Measurements from ENCODE around the gene NKX6-2. TPM values are rescaled to one million over a fixed set of nuclear protein-coding genes. Genes with fewer than 3 reads are reported as not detected.

NKX6-2 gene
- polyA plus RNA-seq, 3 donors from 2014 or later: not detected

DNA sequence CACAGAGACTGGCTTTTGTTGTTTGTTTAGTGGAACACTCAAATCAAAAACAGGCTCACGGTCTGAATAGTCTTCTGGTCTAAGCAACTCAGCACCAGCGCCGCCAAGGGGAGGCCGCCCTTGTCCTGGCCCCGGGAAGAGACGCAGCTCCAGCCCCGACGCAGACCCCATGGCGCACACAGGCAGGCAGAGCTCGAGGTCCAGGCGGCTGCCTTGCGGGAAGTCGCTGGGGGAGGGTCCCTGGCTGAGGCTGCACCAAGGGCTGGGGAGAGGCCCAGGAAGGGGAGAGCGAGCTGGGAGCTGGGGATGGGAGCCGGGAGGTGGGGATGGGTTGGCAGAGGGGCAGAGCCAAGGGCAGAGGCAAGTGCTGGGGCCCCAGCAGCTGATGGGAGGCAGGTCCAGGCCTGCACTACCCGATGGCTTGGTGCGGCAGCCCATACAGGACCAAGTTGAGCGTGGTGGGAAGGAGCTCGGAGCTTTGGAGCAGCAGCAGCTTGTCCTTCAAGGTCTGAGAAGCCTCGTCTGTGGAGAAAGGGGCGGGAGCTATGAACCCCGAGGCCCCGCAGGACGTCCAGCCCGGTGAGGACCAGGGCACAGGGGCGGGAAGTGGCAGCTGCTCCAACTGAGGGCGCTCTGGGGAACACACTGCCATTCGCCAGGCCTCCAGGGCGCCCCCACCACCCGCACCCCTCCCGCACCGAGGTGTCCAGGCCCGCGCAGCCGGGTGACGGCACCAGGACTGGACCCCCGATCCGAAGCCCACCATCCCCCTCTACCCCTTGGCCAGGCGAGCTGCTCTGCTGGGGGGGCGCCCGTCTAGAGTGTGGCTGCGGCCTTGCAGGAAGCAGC, 22.7 kb upstream of the NKX6-2 start:
- no peaks in the 10 kb centered on the region for H3K9me3 Mint-ChIP-seq
- DNase-seq: no peak
- no peak overlapping the region for H3K27ac Mint-ChIP-seq
- no peak overlapping the region for H3K4me3 Mint-ChIP-seq
- no peaks in the 10 kb centered on the region for H3K36me3 Mint-ChIP-seq
- H3K4me1 Mint-ChIP-seq: no peaks in the 10 kb centered on the region
- peaks cover 0 to 3% (median under 1%) of the 10 kb centered on the region in 3 donors for H3K27me3 Mint-ChIP-seq (ENCODE audit: low read depth in 3 of 3)

- Mint-ChIP-seq H3K9me3 (no peaks in the 10 kb centered on the region), H3K27me3 (ENCODE audit: low read depth in 3 of 3) (peaks cover 0 to 3% (median 0%) of the 10 kb centered on the region in 3 donors), H3K4me1 (no peaks in the 10 kb centered on the region), H3K4me3 (no peak overlapping the region), H3K36me3 (no peaks in the 10 kb centered on the region), H3K27ac (no peak overlapping the region)
- DNase-seq: no peak
Measured at GRCh38 chr10:132807621-132808049, 21.7 kb upstream of the NKX6-2 start.

DNA sequence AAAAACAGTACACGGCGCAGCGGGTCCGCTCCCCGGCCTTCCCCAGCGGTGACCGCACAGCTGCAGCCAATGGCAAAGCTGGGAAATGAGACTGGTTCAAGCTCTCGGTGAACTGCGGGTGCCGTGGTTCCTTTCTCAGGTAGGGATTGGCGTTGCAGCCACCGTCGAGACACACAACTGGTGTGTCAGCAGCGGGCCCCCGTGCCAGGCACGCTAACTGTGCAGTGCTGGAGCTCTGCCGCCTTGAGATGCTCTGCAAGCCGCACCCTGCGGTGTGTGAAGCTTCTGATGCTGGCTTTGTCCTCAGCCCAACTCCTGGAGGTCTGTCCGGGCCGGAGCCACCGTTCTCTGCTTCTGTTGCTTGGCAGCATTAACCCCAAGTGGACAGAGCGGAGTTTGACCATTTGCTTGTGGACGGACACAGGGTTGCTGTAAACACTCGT, 20.6 kb upstream of the NKX6-2 start:
- Mint-ChIP-seq H3K27ac (no peak overlapping the region), H3K9me3 (no peaks in the 10 kb centered on the region), H3K36me3 (no peaks in the 10 kb centered on the region), H3K4me3 (no peak overlapping the region), H3K27me3 (ENCODE audit: low read depth in 3 of 3) (peaks cover 0 to 3% (median 0%) of the 10 kb centered on the region in 3 donors), H3K4me1 (no peaks in the 10 kb centered on the region)
- no peak for DNase-seq

DNA sequence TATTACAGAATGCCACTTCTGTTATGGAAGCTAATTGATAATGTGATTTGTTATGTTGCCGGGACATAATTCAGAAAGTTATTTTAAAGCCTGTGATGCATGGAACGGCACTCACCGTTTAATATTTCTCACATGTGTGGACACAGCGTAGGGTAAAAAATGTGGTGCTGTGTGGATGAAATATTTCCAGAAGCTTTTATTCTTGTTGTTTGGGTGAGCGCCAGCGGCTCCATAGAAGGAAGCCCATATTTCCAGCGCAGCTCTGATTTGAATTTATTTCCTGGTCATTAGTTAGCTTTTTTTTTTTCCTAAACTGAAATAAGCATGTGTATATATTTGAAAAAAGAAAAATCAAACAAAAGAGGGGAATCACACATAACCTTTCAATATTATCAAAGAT, 20.2 kb upstream of the NKX6-2 start:
- H3K4me1 Mint-ChIP-seq: no peaks in the 10 kb centered on the region
- H3K27ac Mint-ChIP-seq: no peak overlapping the region
- no peak for DNase-seq
- no peak overlapping the region for H3K4me3 Mint-ChIP-seq
- no peaks in the 10 kb centered on the region for H3K9me3 Mint-ChIP-seq
- H3K27me3 Mint-ChIP-seq (ENCODE audit: low read depth in 3 of 3): peaks cover 0 to 3% (median 0%) of the 10 kb centered on the region in 3 donors
- H3K36me3 Mint-ChIP-seq: no peaks in the 10 kb centered on the region

GRCh38 chr10:132805599-132805998, 19.7 kb upstream of the NKX6-2 start:
- Mint-ChIP-seq H3K4me3 (no peak overlapping the region), H3K4me1 (no peaks in the 10 kb centered on the region), H3K27me3 (ENCODE audit: low read depth in 3 of 3) (peaks cover 0 to 3% (median 0%) of the 10 kb centered on the region in 3 donors), H3K9me3 (no peaks in the 10 kb centered on the region), H3K36me3 (no peaks in the 10 kb centered on the region), H3K27ac (no peak overlapping the region)
- DNase-seq: no peak

DNA sequence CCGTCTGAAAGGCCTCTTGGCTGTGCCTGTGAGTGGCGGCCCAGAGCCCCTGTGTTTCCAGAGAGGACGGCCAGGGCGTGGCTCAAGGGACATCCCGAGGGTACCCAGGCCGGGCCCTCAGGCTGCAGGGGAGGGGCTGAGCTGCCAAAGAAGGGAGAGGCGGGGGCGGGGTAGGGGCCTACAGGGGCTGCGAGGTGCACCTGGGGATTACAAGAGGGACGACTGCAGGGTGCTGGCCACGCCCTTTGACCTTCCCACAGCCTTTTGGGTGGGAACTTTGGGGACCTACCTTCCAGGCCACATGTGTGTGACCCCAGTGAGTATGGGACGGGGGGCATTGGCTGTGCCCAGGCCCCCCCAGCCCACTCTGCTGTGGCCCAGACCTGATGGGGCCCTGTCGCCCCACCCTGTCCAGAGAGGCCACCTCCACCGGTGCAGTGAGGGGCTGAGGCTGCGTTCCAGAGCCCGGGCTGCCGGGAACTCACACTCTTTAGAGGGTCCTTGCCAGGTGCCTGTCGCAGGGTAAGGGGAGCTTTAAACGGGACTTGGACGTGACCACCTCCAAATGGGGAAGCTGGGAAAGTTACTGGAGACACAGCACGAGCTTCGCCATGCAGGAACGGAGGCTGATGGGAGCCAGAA, 19.0 kb upstream of the NKX6-2 start:
- no peaks in the 10 kb centered on the region for H3K27me3 Mint-ChIP-seq (ENCODE audit: low read depth in 3 of 3)
- no peak for DNase-seq
- no peak overlapping the region for H3K4me3 Mint-ChIP-seq

DNA sequence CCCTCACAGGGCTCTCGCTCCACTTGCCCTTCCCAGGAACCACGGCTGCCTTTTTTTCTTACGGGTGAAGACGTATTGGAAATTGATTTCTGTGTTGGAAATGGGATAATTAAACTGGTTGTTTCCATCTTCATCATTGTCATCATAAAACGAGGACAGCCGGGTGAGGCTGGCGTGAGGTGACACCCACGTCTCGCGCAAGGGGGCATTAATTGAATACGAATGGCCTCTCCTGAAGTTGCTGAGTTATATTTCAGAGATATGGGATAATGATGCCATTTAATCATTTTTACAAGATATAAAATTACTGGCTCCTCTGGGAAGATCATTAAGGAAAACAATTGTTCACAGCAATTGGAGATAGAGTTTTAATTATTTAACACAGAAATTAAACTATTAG, 18.3 kb upstream of the NKX6-2 start:
- no peak overlapping the region for H3K4me3 Mint-ChIP-seq
- H3K27me3 Mint-ChIP-seq (ENCODE audit: low read depth in 3 of 3): no peaks in the 10 kb centered on the region

More for the DNA sequence above, 19.0 kb upstream of the NKX6-2 start:
- Mint-ChIP-seq H3K27ac (no peak overlapping the region), H3K36me3 (no peaks in the 10 kb centered on the region), H3K4me1 (no peaks in the 10 kb centered on the region), H3K9me3 (no peaks in the 10 kb centered on the region)

DNA sequence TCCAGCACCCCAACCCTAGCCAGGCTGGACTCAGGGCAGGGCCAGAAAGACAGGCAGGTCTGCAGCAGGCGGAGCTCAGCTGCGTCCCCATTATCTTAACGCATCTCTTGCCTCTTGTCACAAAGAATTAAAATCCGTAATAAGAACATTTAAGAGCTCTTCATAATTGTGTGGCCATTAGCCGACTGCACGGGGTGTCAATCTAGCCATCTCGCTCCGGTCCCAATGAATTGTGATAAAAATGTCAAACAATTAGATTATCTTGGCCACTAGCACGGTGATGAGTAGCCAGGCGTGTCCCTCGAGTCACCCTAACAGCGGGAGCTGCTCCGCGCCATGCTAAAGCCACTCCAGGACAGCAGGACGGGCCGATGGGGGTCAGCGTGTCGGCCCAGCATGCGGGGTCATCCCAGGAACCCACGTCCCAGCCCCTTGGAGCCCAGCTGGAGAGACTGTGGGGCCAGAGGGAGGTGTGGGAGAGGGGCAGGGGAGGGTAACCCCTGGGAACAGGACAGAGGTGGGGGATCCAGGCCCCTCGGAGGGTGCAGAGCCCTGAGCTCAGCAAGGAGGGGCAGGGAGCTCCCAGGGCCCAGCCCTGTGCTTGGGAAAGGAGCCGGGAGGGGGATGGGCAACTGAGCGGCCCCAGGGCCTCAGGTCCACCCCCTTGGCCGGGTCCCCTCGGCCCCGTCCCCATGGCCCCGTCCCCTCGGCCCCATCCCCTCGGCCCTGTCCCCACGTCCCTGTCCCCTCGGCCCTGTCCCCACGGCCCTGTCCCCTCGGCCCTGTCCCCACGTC, 17.7 kb upstream of the NKX6-2 start:
- no peaks in the 10 kb centered on the region for H3K9me3 Mint-ChIP-seq
- peaks cover 0 to under 1% (median 0%) of the 10 kb centered on the region in 3 donors for H3K27me3 Mint-ChIP-seq (ENCODE audit: low read depth in 3 of 3)
- no peaks in the 10 kb centered on the region for H3K4me1 Mint-ChIP-seq
- H3K4me3 Mint-ChIP-seq: no peak overlapping the region
- H3K27ac Mint-ChIP-seq: no peak overlapping the region
- no peak for DNase-seq
- no peaks in the 10 kb centered on the region for H3K36me3 Mint-ChIP-seq

More for the DNA sequence above, 18.3 kb upstream of the NKX6-2 start:
- no peaks in the 10 kb centered on the region for H3K9me3 Mint-ChIP-seq
- H3K27ac Mint-ChIP-seq: no peak overlapping the region
- no peak for DNase-seq
- no peaks in the 10 kb centered on the region for H3K4me1 Mint-ChIP-seq
- H3K36me3 Mint-ChIP-seq: no peaks in the 10 kb centered on the region

DNA sequence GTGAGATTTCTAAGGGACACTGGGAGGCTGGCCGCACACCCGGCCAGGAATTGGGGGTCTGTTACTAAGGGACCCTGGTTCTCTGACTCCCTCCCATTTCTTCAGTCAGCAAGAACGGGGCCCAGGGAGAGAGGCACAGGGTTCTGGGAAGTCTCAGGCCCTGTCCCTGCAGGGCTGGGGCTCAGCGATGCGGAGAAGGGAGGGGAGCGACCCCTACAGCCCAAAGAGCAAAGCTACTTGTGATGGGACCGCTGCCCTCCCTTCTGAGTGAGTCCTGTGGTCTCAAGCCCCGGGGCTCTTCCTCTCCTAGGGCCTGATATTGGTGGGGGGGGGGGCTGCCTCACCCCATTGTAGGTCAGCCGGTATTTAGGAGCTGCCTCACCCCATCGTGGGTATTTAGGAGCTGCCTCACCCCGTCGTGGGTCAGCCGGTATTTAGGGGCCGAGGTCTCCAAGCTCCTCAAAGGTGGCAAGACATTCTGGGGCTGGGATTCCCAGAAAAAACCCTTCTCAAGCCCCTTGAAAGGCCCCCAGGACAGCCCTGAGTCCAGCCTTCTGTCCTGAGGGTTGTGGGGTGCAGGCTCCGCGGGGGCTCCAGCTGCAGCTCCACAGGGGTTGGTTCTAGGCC, 16.9 kb upstream of the NKX6-2 start:
- H3K4me3 Mint-ChIP-seq: no peak overlapping the region
- peaks cover 0 to 1% (median 0%) of the 10 kb centered on the region in 3 donors for H3K27me3 Mint-ChIP-seq (ENCODE audit: low read depth in 3 of 3)
- DNase-seq: no peak
- no peaks in the 10 kb centered on the region for H3K4me1 Mint-ChIP-seq
- no peaks in the 10 kb centered on the region for H3K36me3 Mint-ChIP-seq
- no peak overlapping the region for H3K27ac Mint-ChIP-seq
- H3K9me3 Mint-ChIP-seq: no peaks in the 10 kb centered on the region

DNA sequence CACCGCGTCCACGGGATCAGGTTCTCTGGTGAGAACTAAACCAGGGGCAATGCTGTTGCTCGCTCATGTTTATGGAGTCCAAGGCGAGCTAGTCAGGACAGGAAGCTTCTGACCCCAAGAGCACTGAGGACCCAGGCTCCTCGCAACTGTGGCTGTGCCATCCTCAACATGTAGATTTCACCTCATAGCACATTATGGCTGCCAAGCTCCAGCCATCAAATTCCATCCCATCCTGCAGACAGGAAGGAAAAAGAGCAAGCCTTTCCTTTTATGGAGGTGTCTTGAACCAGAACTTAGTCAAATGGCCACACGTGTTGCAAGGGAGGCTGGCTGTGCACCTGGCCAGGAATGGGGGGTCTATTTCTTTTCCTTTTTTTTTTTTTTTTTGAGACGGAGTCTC, 16.1 kb upstream of the NKX6-2 start:
- no peak overlapping the region for H3K4me3 Mint-ChIP-seq
- peaks cover 0 to 1% (median 0%) of the 10 kb centered on the region in 3 donors for H3K27me3 Mint-ChIP-seq (ENCODE audit: low read depth in 3 of 3)
- H3K9me3 Mint-ChIP-seq: no peaks in the 10 kb centered on the region
- DNase-seq: no peak
- no peak overlapping the region for H3K27ac Mint-ChIP-seq
- H3K4me1 Mint-ChIP-seq: no peaks in the 10 kb centered on the region
- no peaks in the 10 kb centered on the region for H3K36me3 Mint-ChIP-seq

DNA sequence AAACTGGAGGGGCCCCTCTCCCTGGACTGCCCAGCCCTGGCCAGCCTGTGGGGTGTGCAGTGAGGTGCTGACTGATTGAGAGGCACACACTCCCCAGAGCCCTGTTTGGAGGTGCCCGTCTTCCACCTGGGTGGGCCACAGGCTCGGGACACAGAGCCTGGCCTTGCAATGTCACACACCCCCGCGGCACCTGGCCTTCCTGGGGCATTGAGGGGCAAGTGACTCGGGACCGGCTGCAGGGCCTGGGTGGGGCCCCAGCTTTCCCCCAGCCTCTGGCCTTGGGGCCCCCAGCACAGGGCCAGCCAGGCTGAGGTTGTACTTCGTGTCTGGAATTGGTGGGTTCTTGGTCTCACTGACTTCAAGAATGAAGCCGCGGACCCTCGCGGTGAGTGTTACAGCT, 13.9 kb upstream of the NKX6-2 start:
- Mint-ChIP-seq H3K27me3 (ENCODE audit: low read depth in 3 of 3) (peaks cover 0 to 1% (median 0%) of the 10 kb centered on the region in 3 donors), H3K4me1 (no peaks in the 10 kb centered on the region), H3K36me3 (no peaks in the 10 kb centered on the region), H3K4me3 (no peak overlapping the region), H3K9me3 (no peaks in the 10 kb centered on the region), H3K27ac (no peak overlapping the region)
- no peak for DNase-seq

GRCh38 chr10:132798876-132799275, 12.9 kb upstream of the NKX6-2 start:
- H3K27ac Mint-ChIP-seq: no peak overlapping the region
- peaks cover 0 to 1% (median 0%) of the 10 kb centered on the region in 3 donors for H3K27me3 Mint-ChIP-seq (ENCODE audit: low read depth in 3 of 3)
- H3K4me1 Mint-ChIP-seq: no peaks in the 10 kb centered on the region

GRCh38 chr10:132798403-132798802, 12.5 kb upstream of the NKX6-2 start:
- H3K4me1 Mint-ChIP-seq: no peaks in the 10 kb centered on the region
- H3K4me3 Mint-ChIP-seq: no peak overlapping the region
- peaks cover 0 to 1% (median 0%) of the 10 kb centered on the region in 3 donors for H3K27me3 Mint-ChIP-seq (ENCODE audit: low read depth in 3 of 3)
- no peaks in the 10 kb centered on the region for H3K9me3 Mint-ChIP-seq
- no peak overlapping the region for H3K27ac Mint-ChIP-seq
- DNase-seq: no peak
- H3K36me3 Mint-ChIP-seq: no peaks in the 10 kb centered on the region

More at GRCh38 chr10:132798876-132799275, 12.9 kb upstream of the NKX6-2 start:
- H3K9me3 Mint-ChIP-seq: no peaks in the 10 kb centered on the region
- H3K4me3 Mint-ChIP-seq: no peak overlapping the region
- no peak for DNase-seq
- no peaks in the 10 kb centered on the region for H3K36me3 Mint-ChIP-seq
